T1000 (cell line): ENCODE measurements around the gene CLEC3B.
"Not testable (repeated sequence)": the region's sequence is repeated elsewhere in the genome, so short reads cannot be mapped to it uniquely, and the experiment has no call there.

ENCODE experiments used
- DNase-seq: peaks from one replicate; lab custom pipeline; 2025; ENCODE audit warnings: mixed read lengths; lab: John Stamatoyannopoulos, UW

The CLEC3B gene

DNA sequence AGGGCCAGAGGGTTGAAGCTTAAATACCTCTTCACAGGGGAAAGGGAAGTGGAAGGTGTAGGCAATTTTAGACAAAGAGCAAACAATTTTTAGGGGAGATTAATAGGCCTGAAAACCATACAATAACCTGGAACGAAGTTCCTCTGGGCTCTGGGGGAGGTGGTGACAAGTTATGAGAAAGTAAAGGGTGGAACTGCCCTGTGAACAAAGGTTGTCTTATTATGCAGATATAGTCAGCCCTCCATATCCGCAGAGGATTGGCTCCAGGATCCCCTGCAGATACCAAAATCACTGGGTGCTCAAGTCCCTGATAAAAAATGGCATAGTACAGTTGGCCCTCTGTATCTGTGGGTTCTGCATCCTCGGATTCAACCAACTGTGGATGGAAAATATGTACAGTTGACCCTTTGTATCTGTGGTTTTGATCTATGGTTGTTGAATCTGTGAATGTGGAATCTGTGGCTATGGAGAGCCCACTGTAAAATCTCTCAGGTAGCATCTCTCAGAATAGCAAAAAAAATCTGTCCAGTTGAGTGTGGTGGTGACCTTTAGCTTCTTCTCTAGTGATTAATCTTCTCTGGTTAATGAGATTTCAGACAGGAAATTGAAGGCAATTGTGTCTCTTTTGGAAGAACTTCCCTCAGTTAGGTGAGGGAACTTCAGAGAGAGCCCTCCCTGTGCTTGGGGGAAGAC lies 40.2 kb downstream of the CLEC3B start:
- no peak for DNase-seq

DNA sequence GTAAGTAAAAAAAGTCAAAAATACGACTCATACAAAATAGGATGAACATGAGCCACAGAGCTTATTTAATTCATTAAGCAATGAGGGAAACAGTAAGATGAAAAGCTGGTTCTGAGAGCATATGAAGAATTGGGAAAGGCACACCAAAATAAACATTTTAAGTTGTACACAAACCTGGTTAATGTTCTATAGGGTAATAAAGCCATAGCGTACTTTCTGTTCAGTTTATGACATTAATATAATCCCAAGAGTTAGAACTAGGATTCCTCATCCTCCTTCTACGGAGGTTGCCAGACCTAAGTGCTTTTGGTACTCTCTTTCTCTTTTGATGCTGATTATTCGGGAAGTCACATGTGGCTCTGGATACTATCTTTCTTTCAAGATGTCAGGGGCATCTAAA lies 41.4 kb downstream of the CLEC3B start:
- DNase-seq = no peak

DNA sequence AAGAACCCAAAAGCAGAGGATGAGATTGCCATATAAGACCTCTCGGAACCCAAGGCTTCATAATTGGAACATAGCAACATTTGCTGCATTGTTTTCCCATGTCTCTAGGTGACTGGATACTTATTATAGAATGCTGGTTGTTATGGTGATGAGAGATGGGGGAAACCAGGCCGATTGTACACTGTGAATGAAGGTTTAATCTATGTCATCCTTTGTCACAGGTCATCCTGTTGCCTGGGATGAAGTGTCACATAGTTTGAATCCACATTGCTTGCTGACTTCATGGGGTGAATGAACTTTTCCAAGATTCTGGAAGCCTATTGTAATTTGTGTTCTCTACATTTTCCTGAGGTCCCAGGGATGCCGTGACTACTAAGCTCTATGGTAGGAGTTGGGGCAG lies 41.8 kb downstream of the CLEC3B start:
- no peak for DNase-seq

DNA sequence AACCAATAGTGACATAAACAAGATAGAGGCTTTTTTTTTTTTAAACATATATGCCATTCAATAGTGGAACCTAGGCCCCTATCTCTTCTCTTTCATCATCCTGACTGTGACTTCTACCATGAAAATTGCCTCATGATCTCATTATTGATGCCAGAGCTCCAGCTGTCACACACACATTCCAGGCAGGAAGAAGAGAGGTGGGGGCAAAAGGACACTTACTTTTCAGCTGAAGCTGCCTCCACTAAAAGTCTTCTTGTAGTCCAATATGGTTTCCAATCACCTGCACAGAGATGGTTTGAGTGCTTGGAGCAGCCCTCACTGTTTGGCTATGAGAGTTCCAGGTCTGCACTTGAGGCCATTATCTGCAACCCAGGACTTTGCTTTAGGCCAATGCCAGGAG lies 45.0 kb downstream of the CLEC3B start:
- DNase-seq = no peak

DNA sequence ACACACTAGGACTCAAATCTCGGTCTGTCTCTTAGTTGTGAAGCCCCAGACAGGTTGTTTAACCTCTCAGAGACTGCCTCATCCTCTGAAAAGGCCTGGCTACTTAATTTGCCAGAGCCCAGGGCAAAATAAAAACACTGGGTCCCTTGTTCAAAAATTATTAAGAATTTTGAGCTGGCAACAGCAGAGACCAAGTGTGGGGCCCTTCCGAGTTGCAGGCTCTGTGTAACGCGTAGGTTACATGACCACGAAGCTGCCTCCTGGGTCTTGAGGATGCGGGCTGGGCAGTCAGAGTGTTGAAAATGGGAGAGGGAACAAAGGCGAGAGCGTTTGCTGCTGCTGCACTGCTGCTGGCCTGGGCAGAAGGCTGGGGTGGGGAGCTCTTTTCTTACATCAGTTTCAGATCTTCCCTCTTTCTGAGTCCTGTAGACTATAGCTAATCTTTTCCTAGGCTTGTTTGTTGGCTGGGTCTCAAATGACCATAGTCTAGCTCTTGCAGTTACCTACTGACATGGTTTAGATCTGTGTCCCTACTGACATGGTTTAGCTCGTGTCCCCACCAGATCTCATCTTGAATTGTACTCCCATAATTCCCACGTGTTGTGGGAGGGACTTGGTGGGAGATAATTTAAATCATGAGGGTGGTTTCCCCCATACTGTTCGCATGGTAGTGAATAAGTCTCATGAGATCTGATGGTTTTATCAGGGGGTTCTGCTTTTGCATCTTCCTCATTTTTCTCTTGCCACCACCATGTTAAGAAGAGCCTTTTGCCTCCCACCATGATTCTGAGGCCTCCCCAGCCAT lies 49.9 kb downstream of the CLEC3B start:
- DNase-seq = no peak

DNA sequence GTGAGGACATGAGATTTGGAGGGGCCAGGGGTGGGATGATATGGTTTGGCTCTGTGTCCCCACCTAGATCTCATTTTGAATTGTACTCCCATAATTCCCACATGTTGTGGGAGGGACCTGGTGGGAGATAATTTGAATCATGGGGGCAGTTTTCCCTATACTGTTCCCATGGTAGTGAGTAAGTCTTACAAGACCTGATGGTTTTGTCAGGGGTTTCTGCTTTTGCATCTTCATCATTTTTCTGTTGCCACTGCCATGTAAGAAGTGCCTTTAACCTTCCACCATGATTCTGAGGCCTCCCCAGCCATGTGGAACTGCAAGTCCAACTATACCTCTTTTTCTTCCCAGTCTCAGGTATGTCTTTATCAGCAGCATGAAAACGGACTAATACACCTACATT lies 52.2 kb downstream of the CLEC3B start:
- DNase-seq = not testable (repeated sequence)

DNA sequence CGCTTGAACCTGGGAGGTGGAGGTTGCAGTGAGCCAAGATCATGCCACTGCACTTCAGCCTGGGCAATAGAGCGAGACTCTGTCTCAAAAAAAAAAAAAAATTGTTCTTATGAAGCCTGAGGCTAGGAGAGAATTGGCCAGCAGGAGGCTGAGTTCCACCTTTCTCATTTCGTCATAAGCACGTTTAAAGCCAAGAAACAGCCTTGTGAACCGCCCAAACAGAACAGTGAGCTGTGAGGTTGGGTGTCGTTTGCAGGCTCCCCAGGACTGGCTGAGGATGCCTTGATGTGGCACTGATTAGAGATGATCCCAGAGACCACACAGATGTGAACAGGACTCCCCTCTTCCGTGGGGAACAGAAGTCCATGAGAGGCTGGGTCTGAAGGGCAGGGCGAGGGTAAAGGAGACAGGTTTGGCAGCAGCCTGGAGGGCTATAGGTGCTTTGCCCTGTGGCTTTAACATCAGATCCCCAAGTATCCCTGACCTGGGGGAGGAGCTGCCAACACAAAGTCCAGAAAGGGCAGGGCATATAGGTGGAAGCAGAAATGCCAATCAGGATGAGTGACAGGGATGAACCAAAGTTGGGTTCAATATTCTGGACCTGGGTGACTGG lies 52.9 kb downstream of the CLEC3B start:
- DNase-seq = no peak

DNA sequence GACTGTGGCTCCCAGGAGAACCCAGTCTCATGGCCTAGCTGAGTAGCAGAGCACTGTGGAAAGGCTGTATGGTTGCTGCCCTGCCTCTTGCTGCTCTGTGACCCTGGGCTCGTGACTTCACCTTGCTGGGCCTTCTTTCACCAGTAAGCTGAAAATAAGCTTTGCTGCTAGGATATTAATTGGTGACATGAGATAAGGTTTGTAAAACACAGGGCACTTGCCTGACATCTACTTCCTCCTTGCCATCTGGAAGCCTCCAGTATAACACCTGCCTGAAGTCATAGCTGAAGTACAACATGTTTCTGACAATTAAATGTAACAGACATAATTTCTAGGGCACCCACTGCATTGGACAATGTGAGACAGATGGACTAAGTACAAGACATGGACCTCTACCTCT lies 53.6 kb downstream of the CLEC3B start:
- DNase-seq = no peak

DNA sequence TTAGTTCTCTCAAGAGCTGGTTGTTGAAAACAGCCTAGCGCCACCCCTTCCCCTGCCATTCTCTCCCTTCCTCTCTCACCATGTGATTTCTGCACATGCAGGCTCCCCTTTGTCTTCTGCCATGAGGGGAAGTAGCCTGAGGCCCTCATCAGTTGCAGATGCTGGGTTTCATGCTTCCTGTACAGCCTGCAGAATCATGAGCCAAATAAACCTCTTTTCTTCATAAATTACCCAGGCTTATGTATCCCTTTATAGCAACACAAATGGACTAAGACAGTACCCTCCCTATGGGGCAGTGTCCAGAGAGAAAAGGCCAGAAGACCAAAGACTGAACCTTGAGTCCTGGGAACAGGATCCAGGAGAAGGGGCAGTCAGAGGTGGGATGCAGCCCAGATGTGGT lies 54.7 kb downstream of the CLEC3B start:
- no peak for DNase-seq

DNA sequence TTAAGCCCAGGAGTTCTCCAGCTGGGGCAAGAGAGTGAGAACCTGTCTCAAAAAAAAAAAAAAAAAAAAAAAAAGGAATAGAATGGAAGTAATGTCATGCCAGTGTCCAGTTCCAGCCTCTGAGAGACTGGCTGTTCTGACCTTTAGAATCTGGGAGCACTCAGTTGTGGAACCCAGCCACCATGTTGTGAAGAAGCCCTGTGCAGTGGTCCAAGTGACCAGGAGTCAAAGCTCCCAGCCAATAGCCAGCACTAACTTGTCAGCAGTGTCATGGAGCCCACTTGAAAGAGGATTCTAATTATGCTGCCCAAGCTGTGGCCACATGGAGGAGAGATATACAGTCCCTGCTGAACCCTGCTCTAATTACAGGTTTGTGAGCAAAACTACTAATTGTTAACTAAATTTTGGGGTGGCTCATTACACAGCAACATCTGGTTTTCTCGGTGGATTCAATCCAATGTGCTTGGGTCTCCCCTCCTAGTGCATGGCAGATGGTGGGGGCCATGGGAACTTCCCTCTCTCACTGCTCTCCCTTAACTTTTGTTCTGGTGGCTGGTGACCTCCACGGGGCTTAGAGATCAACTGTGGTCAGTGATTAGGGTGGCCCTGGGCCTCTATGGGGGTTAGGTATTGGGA lies 55.5 kb downstream of the CLEC3B start:
- DNase-seq = no peak

DNA sequence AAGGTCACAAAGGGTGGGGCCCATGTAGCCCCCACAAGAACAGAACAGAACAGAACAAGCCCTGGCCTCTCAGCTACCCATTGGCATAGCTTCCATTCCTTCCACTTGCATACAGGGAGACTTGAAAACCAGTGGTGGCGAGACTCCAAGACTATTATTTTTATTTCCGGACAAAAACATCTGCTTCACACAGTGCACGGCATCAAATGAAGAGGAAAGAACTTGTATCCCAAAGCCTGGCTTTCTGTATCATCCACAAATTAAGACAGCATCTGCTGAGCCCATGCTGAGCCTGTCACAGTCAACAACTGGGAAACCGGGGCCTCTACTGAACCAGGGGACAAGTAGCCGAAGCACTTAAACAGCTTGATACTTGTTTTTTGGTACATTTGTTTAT lies 56.0 kb downstream of the CLEC3B start:
- DNase-seq = no peak

DNA sequence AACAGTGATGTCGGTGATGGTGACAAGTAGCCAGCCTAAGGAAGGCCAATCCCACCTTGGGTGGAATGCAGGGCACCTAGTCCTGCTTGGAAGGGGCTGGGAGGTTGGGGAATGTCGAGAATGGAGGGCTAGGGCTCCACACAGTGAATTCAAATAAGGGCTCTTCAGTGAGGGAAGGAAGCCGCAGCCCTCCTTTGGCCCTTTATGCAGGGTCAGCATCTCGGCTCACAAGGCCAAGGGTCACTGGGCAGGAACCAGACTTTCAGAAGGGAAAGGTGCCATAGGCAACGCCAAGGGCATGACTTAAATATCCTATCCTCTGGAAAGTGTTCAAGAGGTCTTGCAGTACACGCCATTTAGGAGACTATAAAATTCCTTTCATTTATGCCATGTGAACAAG lies 56.9 kb downstream of the CLEC3B start:
- no peak for DNase-seq

DNA sequence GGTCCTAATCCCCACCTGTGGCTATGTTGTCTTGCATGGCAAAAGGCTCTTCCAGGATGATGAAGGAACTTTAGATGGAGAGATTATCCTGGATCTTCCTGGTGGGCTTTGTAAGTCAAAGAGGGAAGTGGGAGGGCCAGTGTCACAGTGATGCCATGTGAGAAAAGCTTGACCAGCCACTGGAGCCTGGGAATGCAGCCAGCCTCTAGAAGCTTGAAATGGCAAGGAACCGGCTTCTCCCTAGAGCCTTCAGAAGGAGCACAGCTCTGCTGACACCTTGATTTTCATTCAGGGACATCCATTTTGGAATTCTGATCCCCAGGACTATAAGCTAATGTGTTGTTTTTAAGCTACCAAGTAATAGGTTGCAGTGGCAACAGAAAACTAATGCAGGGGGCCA lies 58.3 kb downstream of the CLEC3B start:
- no peak for DNase-seq

DNA sequence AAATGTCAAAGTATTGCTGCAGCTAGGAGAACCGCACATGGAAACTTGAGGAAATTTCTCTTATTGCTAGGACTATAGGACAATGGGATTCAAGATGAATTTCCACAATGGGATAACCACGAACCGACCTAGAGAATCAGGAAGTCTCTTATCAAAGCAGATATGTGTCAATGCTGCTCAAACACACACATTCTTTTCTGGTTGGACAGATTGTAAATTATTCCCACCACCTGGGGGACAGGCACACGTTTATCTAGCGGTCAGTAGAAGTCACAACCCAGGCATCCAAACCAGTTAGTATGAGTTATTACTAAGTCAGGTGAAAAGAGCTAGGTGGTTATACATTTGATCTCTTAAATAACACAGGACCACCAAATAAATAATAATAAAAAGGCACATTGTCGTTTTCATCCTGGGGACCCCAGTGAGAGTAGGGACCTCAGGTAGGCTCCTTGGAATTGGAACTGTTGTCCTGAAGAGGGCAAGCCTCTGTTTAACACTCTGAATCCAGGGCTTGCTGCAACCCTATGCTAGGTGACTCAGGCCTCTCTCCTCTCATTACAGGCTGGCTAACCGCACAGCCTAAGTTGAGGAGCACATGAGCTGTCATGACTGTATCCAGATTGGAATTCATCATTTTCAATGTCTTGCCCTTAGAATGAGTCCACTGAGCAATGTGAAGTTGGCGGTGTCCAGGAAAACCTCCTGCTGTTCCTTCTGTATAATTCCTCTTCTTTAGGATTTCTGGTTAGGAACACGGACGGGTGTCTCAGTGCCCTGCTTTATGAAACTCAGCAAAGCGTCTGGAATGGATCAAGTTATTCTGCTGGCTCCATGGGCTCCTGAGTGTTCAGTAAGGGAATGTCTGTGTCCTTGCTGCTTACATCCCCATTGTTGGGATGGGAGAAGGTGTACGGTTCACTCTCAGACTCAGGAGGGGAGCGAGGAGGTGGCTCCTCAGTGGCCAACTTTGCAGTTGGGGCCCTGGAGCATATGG lies 59.0 kb downstream of the CLEC3B start:
- DNase-seq = peak; percentile 46
